Body of pancreas (tissue), 4 donors: ENCODE measurements around the gene PARD6B.

Experiments used
- POLR2A ChIP-seq, 3 donors: fragments of 450-650 bp; IDR thresholded peaks; one replicate each; pipeline ENCODE4 v1.6.1; 2016; ENCODE audit warnings: antibody characterized with exemption in 3 of 3, mild to moderate bottlenecking in 2 of 3
- TF ChIP-seq, protein P1 (sequence below), 7 experiments: fragments of 450-650 bp in 4 of 7; fragments of 200-600 bp in 3 of 7; sonication (generic) in 3 of 7; IDR thresholded peaks; one replicate each; pipeline ENCODE4 v1.5.1; 2016 to 2019; ENCODE audit warnings: antibody characterized with exemption in 7 of 7

DNA sequence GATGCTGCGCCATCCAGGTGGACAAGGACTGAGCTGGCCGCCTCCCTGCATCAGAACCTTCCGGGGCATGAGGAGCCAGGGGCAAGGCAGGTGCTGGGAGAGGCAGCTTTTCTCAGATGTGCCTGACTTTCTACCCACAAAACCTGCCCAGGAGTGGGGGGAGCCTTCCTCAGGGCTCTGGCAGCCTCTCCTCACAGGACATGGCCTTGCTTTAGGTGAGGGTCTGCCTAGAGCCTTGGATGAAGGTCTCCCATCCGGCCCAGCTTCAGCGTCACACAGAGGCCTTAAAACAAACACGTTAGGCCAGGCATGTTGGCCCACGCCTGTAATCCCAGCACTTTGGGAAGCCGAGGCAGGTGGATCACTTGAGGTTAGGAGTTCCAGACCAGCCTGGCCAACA is 70.9 kb downstream of the PARD6B start:
- no peak for TF ChIP-seq POLR2A (IDR thresholded peaks at IDR 0.05)
- TF ChIP-seq, protein P1, sequence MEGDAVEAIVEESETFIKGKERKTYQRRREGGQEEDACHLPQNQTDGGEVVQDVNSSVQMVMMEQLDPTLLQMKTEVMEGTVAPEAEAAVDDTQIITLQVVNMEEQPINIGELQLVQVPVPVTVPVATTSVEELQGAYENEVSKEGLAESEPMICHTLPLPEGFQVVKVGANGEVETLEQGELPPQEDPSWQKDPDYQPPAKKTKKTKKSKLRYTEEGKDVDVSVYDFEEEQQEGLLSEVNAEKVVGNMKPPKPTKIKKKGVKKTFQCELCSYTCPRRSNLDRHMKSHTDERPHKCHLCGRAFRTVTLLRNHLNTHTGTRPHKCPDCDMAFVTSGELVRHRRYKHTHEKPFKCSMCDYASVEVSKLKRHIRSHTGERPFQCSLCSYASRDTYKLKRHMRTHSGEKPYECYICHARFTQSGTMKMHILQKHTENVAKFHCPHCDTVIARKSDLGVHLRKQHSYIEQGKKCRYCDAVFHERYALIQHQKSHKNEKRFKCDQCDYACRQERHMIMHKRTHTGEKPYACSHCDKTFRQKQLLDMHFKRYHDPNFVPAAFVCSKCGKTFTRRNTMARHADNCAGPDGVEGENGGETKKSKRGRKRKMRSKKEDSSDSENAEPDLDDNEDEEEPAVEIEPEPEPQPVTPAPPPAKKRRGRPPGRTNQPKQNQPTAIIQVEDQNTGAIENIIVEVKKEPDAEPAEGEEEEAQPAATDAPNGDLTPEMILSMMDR (IDR thresholded peaks at IDR 0.05), result no peak
